ENCODE results near the gene PLCXD3. TPM values are rescaled to one million over a fixed set of nuclear protein-coding genes. Genes with fewer than 3 reads are reported as not detected.
A peak's percentile ranks its signal among the peaks of the same experiment; 100 is the strongest.
"Not testable (repeated sequence)": the region's sequence is repeated elsewhere in the genome, so short reads cannot be mapped to it uniquely, and the experiment has no call there.

PLCXD3 gene
- total and polyA plus RNA-seq, 2 experiments from 2014 or later: 0.13 to 0.22 TPM

DNA sequence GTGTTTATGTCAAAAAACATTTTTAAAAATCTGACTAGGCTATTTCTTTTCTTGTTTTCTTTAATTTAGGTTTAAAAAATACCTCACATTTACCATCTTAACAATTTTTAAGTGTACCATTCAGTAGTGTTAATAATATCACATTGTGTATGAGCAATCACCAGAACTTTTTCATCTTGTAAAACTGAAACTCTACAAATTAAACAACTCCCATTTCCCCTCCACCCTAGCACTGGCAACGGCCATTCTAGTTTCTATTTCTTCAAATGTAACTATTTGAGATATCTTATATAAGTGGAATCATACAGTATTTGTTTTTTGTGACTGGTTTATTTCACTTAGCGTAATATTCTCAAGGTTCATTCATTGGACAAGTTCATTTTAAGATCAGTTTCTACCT lies 27.7 kb downstream of the PLCXD3 start:
- Histone ChIP-seq H3K4me3 (no peak overlapping the region), H4K20me1 (ENCODE audit: insufficient read depth) (no peaks in the 10 kb centered on the region), H3K4me2 (ENCODE audit: unreplicated experiment) (no peak overlapping the region), H3K36me3 (ENCODE audit: low read depth) (no peaks in the 10 kb centered on the region), H3K27me3 (replicated peaks; ENCODE audit: insufficient read depth) (no peaks in the 10 kb centered on the region), H3K9me3 (ENCODE audit: low read depth) (no peaks in the 10 kb centered on the region), H2AFZ (0 out of 2 replicates have a peak overlapping the region, but pooled peaks have one; percentile 20), H3K79me2 (ENCODE audit: insufficient read depth) (no peaks in the 10 kb centered on the region), H3F3A (ENCODE audit: insufficient read depth) (no peaks in the 10 kb centered on the region), H3K9ac (no peak overlapping the region), H3K4me1 (ENCODE audit: insufficient read depth) (no peaks in the 10 kb centered on the region), H3K9me2 (ENCODE audit: insufficient read depth) (no peaks in the 10 kb centered on the region), H3K27ac (no peak overlapping the region)
- TF ChIP-seq EZH2phosphoT487 (IDR thresholded peaks at IDR 0.05; ENCODE audit: insufficient read depth, low read depth) (no peak), EZH2 (IDR thresholded peaks at IDR 0.05; ENCODE audit: insufficient read depth, poor library complexity, severe bottlenecking) (no peak)
- in situ Hi-C loops (cut with MboI): no loop called here
- no peak for DNase-seq
- 35 to 44% methylated on average over 2 of the region's 2 CpGs for WGBS, 2 experiments (ENCODE audit: low coverage in 1 of 2, low lambda C conversion rate in 2 of 2, missing lambda C conversion rate in 2 of 2)

DNA sequence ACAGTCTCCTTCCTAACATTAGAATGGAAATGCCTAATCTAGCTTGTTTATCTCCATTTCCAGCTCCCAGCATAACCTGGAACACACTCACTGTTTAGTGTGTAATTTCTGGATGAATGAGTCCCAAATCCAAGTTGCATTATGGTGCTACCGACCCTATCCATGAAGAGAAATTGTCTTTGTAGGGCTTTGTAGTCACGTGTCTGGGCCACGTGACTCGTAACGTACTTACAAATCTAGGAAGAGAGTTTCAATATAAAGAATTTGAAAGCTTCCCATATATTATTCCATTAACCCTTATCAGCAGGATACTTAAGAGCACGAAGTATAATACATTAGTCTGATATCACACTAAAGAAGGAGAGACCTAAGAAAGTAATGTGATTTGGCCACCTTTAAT lies 28.2 kb downstream of the PLCXD3 start:
- no peak overlapping the region for H3K27ac ChIP-seq
- DNase-seq: no peak
- H3K36me3 ChIP-seq (ENCODE audit: low read depth): no peaks in the 10 kb centered on the region
- H3K79me2 ChIP-seq (ENCODE audit: insufficient read depth): no peaks in the 10 kb centered on the region
- H3K4me3 ChIP-seq: no peak overlapping the region
- H2AFZ ChIP-seq: no peak overlapping the region
- no peaks in the 10 kb centered on the region for H3K9me3 ChIP-seq (ENCODE audit: low read depth)
- no peak overlapping the region for H3K9ac ChIP-seq
- no peak overlapping the region for H3K4me2 ChIP-seq (ENCODE audit: unreplicated experiment)
- no peaks in the 10 kb centered on the region for H4K20me1 ChIP-seq (ENCODE audit: insufficient read depth)
- no peaks in the 10 kb centered on the region for H3F3A ChIP-seq (ENCODE audit: insufficient read depth)
- in situ Hi-C loops (cut with MboI): no loop called here
- H3K9me2 ChIP-seq (ENCODE audit: insufficient read depth): no peaks in the 10 kb centered on the region
- no peaks in the 10 kb centered on the region for H3K4me1 ChIP-seq (ENCODE audit: insufficient read depth)
- WGBS, 2 experiments (ENCODE audit: low coverage in 1 of 2, low lambda C conversion rate in 2 of 2, missing lambda C conversion rate in 2 of 2): 62 to 74% methylated on average over 6 of the region's 6 CpGs
- TF ChIP-seq EZH2phosphoT487 (IDR thresholded peaks at IDR 0.05; ENCODE audit: insufficient read depth, low read depth): no peak
- TF ChIP-seq EZH2 (IDR thresholded peaks at IDR 0.05; ENCODE audit: insufficient read depth, poor library complexity, severe bottlenecking): no peak
- no peaks in the 10 kb centered on the region for H3K27me3 ChIP-seq (replicated peaks; ENCODE audit: insufficient read depth)

DNA sequence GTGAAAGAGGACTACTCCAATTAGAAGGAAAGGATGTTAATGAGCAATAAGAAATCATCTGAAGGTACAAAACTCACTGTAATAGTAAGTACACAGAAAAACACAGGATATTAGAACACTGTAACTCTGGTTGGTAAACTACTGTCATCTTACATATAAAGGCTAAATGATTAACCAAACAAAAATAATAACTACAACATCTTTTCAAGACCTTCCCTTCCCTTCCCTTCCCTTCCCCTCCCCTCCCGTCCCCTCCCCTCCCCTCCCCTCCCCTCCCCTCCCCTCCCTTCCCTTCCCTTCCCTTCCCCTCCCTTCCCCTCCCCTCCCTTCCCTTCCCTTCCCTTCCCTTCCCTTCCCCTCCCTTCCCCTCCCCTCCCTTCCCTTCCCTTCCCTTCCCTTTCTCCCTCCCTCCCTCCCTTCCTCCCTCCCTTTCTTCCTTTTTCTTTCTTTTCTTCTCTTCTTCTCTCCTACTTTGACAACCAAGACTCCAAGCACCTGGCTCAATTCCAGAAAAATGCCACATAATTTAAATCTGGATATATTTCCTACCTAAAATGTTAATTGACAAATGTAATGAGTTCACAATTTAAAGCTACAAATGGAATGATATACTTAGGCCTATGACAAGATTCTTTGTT lies 38.7 kb downstream of the PLCXD3 start:
- H3F3A ChIP-seq (ENCODE audit: insufficient read depth); H3K4me3 ChIP-seq; H2AFZ ChIP-seq; H3K27me3 ChIP-seq (replicated peaks; ENCODE audit: insufficient read depth); H3K36me3 ChIP-seq (ENCODE audit: low read depth); in situ Hi-C loops (cut with MboI); H3K27ac ChIP-seq; H4K20me1 ChIP-seq (ENCODE audit: insufficient read depth); H3K4me2 ChIP-seq (ENCODE audit: unreplicated experiment); H3K79me2 ChIP-seq (ENCODE audit: insufficient read depth); H3K4me1 ChIP-seq (ENCODE audit: insufficient read depth); H3K9me2 ChIP-seq (ENCODE audit: insufficient read depth); DNase-seq; H3K9ac ChIP-seq; H3K9me3 ChIP-seq (ENCODE audit: low read depth): not testable (repeated sequence)
- WGBS, 2 experiments (ENCODE audit: low coverage in 1 of 2, low lambda C conversion rate in 2 of 2, missing lambda C conversion rate in 2 of 2): 0% methylated on average over 1 of the region's 1 CpG; no CpG with 5 or more reads in 1 of the 2 experiments

DNA sequence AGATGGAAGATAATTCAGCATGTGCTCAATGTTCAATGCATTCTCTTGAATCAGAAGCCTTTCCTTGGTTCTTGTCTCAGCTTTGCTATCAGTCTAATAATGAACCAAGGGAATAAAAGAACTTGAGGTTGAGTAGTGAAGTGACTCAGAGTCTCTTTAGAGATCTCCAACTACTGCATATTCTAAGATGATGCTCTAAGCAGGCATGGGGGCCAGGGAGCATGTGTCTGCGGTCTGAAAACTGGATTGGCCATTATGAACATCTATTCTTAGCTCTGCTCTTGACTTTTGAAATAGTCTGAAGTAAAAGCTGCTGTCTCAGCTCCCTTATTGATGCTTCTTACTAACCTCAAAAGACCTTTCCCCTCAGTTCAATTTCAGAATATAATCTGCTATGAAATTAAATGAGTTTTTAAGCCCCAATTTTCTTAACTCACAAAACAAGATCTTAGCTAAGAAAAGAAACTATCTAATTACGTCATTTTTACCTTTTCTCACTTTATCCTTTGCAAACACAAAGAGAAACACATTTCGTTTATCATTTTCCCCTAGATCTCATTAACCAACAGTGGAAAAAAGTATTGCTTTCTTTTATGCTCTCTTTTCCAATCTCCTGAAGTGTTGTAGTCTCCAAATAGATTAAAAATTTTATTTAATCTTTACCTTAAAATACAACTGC lies 44.8 kb downstream of the PLCXD3 start:
- DNase-seq: peak; percentile 51
- Histone ChIP-seq H3K4me2 (ENCODE audit: unreplicated experiment) (no peak overlapping the region), H3K4me1 (ENCODE audit: insufficient read depth) (no peaks in the 10 kb centered on the region), H2AFZ (no peak overlapping the region), H3K9ac (no peak overlapping the region), H3K36me3 (ENCODE audit: low read depth) (no peaks in the 10 kb centered on the region), H3K79me2 (ENCODE audit: insufficient read depth) (no peaks in the 10 kb centered on the region), H3K27ac (no peak overlapping the region), H3K4me3 (no peak overlapping the region), H3F3A (ENCODE audit: insufficient read depth) (no peaks in the 10 kb centered on the region), H3K27me3 (replicated peaks; ENCODE audit: insufficient read depth) (no peaks in the 10 kb centered on the region), H4K20me1 (ENCODE audit: insufficient read depth) (no peaks in the 10 kb centered on the region), H3K9me2 (ENCODE audit: insufficient read depth) (no peaks in the 10 kb centered on the region), H3K9me3 (ENCODE audit: low read depth) (no peaks in the 10 kb centered on the region)
- 47 to 57% methylated on average over 3 of the region's 3 CpGs for WGBS, 2 experiments (ENCODE audit: low coverage in 1 of 2, low lambda C conversion rate in 2 of 2, missing lambda C conversion rate in 2 of 2)
- TF ChIP-seq EZH2 (IDR thresholded peaks at IDR 0.05; ENCODE audit: insufficient read depth, poor library complexity, severe bottlenecking): no peak
- no peak for TF ChIP-seq EZH2phosphoT487 (IDR thresholded peaks at IDR 0.05; ENCODE audit: insufficient read depth, low read depth)
- in situ Hi-C loops (cut with MboI): no loop called here

Data from GM23248 (cell line).